WERI-Rb-1 (cell line): ENCODE measurements around the gene COQ8A.

ENCODE experiments used
- DNase-seq: peaks from one replicate; pipeline ENCODE4 v3.0.0-alpha.2; 2020
- H3K27ac ChIP-seq: fragments of 250-450 bp; sonication (Bioruptor Pico); 2 replicates; pipeline ENCODE4 v1.5.1; 2020; ENCODE audit warnings: mild to moderate bottlenecking, moderate library complexity
- H3K27me3 ChIP-seq: fragments of 250-450 bp; sonication (Bioruptor Pico); 2 replicates; pipeline ENCODE4 v1.5.1; 2021; ENCODE audit warnings: mild to moderate bottlenecking, low read depth, moderate library complexity; ENCODE audit not compliant: insufficient read depth, severe bottlenecking
- H3K36me3 ChIP-seq: fragments of 250-450 bp; sonication (Bioruptor Pico); 2 replicates; pipeline ENCODE4 v1.5.1; 2020; ENCODE audit warnings: mild to moderate bottlenecking, moderate library complexity
- H3K4me3 ChIP-seq: 2 replicates; pipeline ENCODE4 v1.5.1; 2011; ENCODE audit warnings: low read depth, mild to moderate bottlenecking, control low read depth, low read length
- H3K9me3 ChIP-seq: fragments of 250-450 bp; sonication (Bioruptor Pico); 2 replicates; pipeline ENCODE4 v1.5.1; 2021; ENCODE audit warnings: mild to moderate bottlenecking, moderate library complexity; ENCODE audit not compliant: severe bottlenecking
- TF ChIP-seq, protein P1 (sequence below): IDR thresholded peaks from 2 replicates; pipeline ENCODE4 v1.5.1; 2011; ENCODE audit warnings: low read depth, mild to moderate bottlenecking, control low read depth, inconsistent platforms, low read length

The COQ8A gene

DNA sequence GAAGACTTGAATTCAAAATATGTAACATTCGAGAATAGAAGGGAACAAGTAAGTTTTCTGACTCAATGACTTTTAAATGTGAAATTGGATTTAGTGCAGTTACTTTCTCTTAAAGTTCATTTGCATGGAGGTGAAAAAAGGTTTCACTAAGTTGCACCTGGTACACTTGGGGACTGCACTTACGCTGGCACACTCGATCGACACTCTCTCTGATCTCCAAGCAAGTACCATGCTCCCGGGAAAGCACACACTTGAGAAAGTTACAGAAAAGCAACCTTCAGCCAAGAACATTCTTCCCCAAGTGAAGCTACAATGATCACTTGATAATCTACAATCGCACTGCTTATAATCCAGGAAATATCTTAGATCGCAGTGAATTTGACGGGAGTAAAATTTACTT lies 63.1 kb downstream of the COQ8A start:
- Histone ChIP-seq H3K27me3 (no peaks in the 10 kb centered on the region), H3K36me3 (no peaks in the 10 kb centered on the region), H3K4me3 (no peak overlapping the region), H3K9me3 (no peaks in the 10 kb centered on the region), H3K27ac (no peak overlapping the region)
- DNase-seq, result no peak
- TF ChIP-seq, protein P1, sequence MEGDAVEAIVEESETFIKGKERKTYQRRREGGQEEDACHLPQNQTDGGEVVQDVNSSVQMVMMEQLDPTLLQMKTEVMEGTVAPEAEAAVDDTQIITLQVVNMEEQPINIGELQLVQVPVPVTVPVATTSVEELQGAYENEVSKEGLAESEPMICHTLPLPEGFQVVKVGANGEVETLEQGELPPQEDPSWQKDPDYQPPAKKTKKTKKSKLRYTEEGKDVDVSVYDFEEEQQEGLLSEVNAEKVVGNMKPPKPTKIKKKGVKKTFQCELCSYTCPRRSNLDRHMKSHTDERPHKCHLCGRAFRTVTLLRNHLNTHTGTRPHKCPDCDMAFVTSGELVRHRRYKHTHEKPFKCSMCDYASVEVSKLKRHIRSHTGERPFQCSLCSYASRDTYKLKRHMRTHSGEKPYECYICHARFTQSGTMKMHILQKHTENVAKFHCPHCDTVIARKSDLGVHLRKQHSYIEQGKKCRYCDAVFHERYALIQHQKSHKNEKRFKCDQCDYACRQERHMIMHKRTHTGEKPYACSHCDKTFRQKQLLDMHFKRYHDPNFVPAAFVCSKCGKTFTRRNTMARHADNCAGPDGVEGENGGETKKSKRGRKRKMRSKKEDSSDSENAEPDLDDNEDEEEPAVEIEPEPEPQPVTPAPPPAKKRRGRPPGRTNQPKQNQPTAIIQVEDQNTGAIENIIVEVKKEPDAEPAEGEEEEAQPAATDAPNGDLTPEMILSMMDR, result no peak

DNA sequence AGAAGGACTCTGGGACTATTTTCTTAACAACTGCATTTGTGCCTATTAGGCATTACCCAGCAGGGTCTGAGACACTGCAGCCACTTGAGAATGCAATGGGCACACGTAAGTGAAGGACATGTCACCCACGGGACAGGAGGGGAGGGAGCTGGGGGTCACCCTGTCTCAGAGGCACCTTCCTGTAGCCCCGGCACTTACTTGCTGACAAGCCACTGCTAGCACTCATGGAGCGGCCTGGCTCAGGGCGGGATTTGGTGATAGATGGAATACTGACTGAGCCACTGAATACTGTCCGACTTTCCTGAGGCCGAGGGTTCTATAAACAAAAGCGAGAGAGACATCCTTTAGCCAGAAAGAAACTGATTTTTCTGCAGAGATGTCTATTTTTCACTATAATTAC lies 64.7 kb downstream of the COQ8A start:
- H3K36me3 ChIP-seq, result no peaks in the 10 kb centered on the region
- H3K27ac ChIP-seq, result no peak overlapping the region
- H3K27me3 ChIP-seq, result no peaks in the 10 kb centered on the region
- no peak overlapping the region for H3K4me3 ChIP-seq
- no peaks in the 10 kb centered on the region for H3K9me3 ChIP-seq
- TF ChIP-seq, protein P1, result no peak
- DNase-seq, result no peak

DNA sequence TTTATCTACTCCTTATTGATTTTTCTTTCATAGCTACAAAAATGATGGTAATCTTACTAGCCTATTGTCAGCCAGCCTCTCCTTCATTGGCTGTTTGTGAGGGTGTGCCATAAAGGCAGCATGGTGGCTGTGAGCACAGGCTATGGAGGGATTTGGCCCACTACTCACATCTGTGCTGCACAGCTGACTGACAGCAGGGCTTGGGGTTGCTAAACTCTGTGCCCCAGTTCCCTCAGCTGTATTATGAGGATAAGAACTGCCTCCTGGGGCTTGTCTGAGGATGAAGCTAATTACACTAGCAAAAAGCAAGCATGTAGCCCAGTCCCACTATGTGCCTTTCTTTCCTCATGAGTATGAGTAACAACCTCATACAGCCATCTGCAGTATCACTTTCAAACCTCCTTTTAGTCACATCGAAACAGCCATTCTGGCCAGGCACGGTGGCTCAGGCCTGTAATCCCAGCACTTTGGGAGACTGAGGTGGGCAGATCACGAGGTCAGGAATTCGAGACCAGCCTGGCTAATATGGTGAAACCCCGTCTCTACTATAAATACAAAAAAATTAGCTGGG lies 66.2 kb downstream of the COQ8A start:
- DNase-seq, result no peak
- H3K36me3 ChIP-seq, result no peaks in the 10 kb centered on the region
- no peak overlapping the region for H3K4me3 ChIP-seq
- TF ChIP-seq, protein P1, result no peak
- no peaks in the 10 kb centered on the region for H3K27me3 ChIP-seq
- no peaks in the 10 kb centered on the region for H3K9me3 ChIP-seq
- no peak overlapping the region for H3K27ac ChIP-seq

DNA sequence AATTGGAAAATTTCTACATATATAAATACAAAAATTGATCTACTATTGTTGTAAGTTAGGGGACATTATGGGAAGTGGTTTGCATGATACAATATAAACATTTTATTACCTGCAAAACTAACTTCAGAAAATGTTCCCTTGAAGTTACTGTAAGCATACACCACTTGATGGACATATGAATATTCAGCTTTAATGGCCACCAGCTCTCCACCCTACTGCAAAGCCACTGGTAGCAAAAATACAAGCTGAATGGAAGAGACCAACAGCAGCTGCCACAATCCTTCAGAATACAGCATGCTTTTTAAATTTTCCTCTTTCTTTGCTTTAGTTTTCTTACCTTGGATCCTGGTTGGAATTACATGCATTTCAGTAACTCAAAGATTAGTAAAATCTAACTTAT lies 69.8 kb downstream of the COQ8A start:
- no peaks in the 10 kb centered on the region for H3K9me3 ChIP-seq
- H3K27me3 ChIP-seq, result no peaks in the 10 kb centered on the region
- no peak overlapping the region for H3K4me3 ChIP-seq
- no peak overlapping the region for H3K27ac ChIP-seq
- TF ChIP-seq, protein P1, result no peak
- DNase-seq, result no peak
- no peaks in the 10 kb centered on the region for H3K36me3 ChIP-seq

DNA sequence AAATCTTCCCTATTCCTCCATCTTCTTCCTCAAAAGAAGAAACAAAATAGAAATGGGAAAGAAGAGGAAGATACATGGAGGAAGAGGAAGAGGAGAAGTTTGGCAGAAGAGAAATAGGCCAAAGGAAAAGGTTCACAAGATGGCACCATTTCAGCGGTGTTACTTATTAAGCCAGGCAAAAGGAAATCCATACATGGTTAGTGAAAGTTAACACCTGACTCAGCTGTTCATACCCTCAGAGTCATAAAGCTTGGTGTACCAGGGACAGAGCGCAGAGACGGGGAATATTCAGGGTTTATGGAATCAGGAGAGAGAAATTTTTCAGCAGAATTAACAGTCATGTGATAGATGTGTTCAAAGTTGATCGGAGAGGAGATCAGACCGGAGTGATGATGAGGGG lies 70.6 kb downstream of the COQ8A start:
- Histone ChIP-seq H3K4me3 (no peak overlapping the region), H3K27me3 (no peaks in the 10 kb centered on the region), H3K27ac (no peak overlapping the region), H3K36me3 (no peaks in the 10 kb centered on the region), H3K9me3 (no peaks in the 10 kb centered on the region)
- TF ChIP-seq, protein P1, result no peak
- no peak for DNase-seq

DNA sequence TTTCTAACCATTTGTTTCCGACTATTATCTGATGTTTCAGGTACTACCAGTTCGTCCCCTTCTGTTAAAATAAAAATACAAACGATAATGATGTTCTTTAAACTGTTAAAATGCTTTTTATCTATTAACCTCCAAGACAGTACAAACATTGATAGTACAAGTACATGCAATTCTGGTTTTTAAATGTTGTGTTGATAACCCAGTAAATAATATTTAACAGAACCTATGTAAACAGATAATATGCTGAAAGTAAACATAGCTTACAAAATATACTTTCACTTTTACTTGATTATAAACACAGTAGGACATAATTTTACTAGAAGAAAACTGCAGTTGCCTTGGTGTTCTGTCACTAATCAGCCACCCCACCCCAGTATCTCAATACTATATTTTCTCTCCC lies 76.9 kb downstream of the COQ8A start:
- Histone ChIP-seq H3K9me3 (no peaks in the 10 kb centered on the region), H3K27ac (no peak overlapping the region), H3K4me3 (no peak overlapping the region), H3K27me3 (no peaks in the 10 kb centered on the region), H3K36me3 (no peaks in the 10 kb centered on the region)
- TF ChIP-seq, protein P1, result no peak
- no peak for DNase-seq
